Caco-2 (cell line): Measurements from ENCODE around the gene CMC4. TPM values are rescaled to one million over a fixed set of nuclear protein-coding genes. Genes with fewer than 3 reads are reported as not detected.

Source experiments
- BruUV-seq: library from RNA; stranded (reverse); fragments of 400-500 nt; replicated peaks from 2 replicates; lab custom pipeline; 2021; lab: Mats Ljungman, UMichigan
- CTCF ChIA-PET: fragments of 300-600 bp; sonication (Branson Sonifier 250); formaldehyde crosslinking; loops from one replicate; lab custom pipeline; 2022; ENCODE audit warnings: antibody characterized with exemption; lab: Charles Lee
- POLR2A ChIA-PET: fragments of 300-600 bp; sonication (Branson Sonifier 250); formaldehyde crosslinking; loops from one replicate; lab custom pipeline; 2022; ENCODE audit warnings: antibody characterized with exemption; lab: Charles Lee
- DNase-seq, 2 experiments: peaks; one replicate each; pipeline versions ENCODE4 v3.0.0 to v3.0.0-alpha.2; 2020 to 2022
- H3K27me3 ChIP-seq: replicated peaks from 2 replicates; pipeline ENCODE4 v1.6.0; 2011; ENCODE audit warnings: low read length; ENCODE audit not compliant: control insufficient read depth, insufficient read depth
- H3K36me3 ChIP-seq: 2 replicates; pipeline ENCODE4 v1.5.1; 2011; ENCODE audit warnings: low read length; ENCODE audit not compliant: control insufficient read depth, insufficient read depth
- H3K4me1 ChIP-seq: fragments of 250-450 bp; sonication (Bioruptor Pico); 2 replicates; pipeline ENCODE4 v1.5.1; 2020; ENCODE audit warnings: mild to moderate bottlenecking
- H3K4me3 ChIP-seq: 2 replicates; pipeline ENCODE4 v1.5.1; 2011; ENCODE audit warnings: low read depth, mild to moderate bottlenecking, control low read depth, low read length
- H3K9me3 ChIP-seq: fragments of 250-450 bp; sonication (Bioruptor Pico); 2 replicates; pipeline ENCODE4 v1.5.1; 2020; ENCODE audit warnings: mild to moderate bottlenecking, moderate library complexity
- H3K27ac Mint-ChIP-seq: one replicate; pipeline ENCODE4 v1.8.0; 2022; ENCODE audit warnings: mixed read lengths; ENCODE audit not compliant: unreplicated experiment
- H3K27me3 Mint-ChIP-seq: one replicate; pipeline ENCODE4 v1.8.0; 2022; ENCODE audit warnings: mixed read lengths; ENCODE audit not compliant: insufficient read depth, unreplicated experiment
- H3K36me3 Mint-ChIP-seq: one replicate; pipeline ENCODE4 v1.8.0; 2022; ENCODE audit warnings: mild to moderate bottlenecking, mixed read lengths; ENCODE audit not compliant: insufficient read depth, unreplicated experiment
- H3K4me1 Mint-ChIP-seq: one replicate; pipeline ENCODE4 v1.8.0; 2022; ENCODE audit warnings: low read depth, mixed read lengths; ENCODE audit not compliant: unreplicated experiment
- H3K4me3 Mint-ChIP-seq: one replicate; pipeline ENCODE4 v1.8.0; 2022; ENCODE audit warnings: mild to moderate bottlenecking, moderate library complexity, mixed read lengths; ENCODE audit not compliant: unreplicated experiment
- H3K9me3 Mint-ChIP-seq: one replicate; pipeline ENCODE4 v1.8.0; 2022; ENCODE audit warnings: mixed read lengths; ENCODE audit not compliant: unreplicated experiment
- intact Hi-C: fragments of 100-400 bp; cut with micrococcal nuclease; formaldehyde crosslinking; loops from one replicate; pipeline ENCODE4 v1.10.0; 2022; ENCODE audit not compliant: unreplicated experiment
- total RNA-seq: library from RNA; stranded (reverse); gene quantifications from 2 replicates; pipeline ENCODE4 v1.2.3, GENCODE V29; 2022
- TF ChIP-seq, protein P1 (sequence below), 2 experiments: fragments of 200-600 bp in 1 of 2; IDR thresholded peaks; 1 replicate in 1 of 2; 2 replicates in 1 of 2; pipeline versions ENCODE4 v1.5.1 to v1.8.0; 2011 to 2022; ENCODE audit warnings: antibody characterized with exemption in 1 of 2, control low read depth in 1 of 2, inconsistent platforms in 1 of 2, low read depth in 1 of 2, low read length in 1 of 2, mild to moderate bottlenecking in 1 of 2, moderate library complexity in 1 of 2; ENCODE audit not compliant: insufficient read depth in 1 of 2, severe bottlenecking in 1 of 2, unreplicated experiment in 1 of 2

The CMC4 gene
- total RNA-seq, 1 experiment from 2014 or later, result 1.7 TPM

DNA sequence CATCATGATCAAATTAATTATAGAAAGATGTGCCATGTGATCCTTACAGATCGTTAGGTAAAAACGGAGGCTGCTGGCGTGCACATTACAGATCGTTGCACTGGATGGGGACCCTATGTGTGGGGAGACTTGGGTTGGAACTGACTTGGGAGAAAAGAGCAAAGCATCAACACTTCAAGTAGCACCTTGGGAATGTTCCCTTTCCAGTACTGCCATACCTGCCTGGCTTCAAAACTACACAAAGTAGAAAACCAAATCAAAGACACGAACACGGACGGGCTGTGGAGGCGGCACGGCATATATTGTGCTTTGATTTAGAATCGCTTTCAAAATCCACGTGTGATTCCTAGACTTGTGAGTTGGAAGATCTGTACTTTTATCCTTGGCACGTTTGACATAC is 898 bp downstream of the CMC4 start:
- H3K36me3 ChIP-seq, result no peaks in the 10 kb centered on the region
- Mint-ChIP-seq H3K4me1 (peaks cover 7% of the 10 kb centered on the region), H3K27ac (peak overlapping the region; percentile 77), H3K27me3 (no peaks in the 10 kb centered on the region), H3K36me3 (peaks cover 19% of the 10 kb centered on the region), H3K9me3 (no peaks in the 10 kb centered on the region), H3K4me3 (peak overlapping the region; percentile 89)
- H3K4me3 ChIP-seq, result peak overlapping the region; percentile 55
- no peak for DNase-seq
- POLR2A ChIA-PET, result no interaction called here
- no peaks in the 10 kb centered on the region for H3K9me3 ChIP-seq
- peaks cover 6% of the 10 kb centered on the region; the same call in 1 of the 2 replicates for H3K4me1 ChIP-seq
- CTCF ChIA-PET, result no interaction called here
- intact Hi-C loops, result no loop called here
- no peaks in the 10 kb centered on the region for H3K27me3 ChIP-seq
- TSS peak; percentile 53 for BruUV-seq
- TF ChIP-seq, protein P1, sequence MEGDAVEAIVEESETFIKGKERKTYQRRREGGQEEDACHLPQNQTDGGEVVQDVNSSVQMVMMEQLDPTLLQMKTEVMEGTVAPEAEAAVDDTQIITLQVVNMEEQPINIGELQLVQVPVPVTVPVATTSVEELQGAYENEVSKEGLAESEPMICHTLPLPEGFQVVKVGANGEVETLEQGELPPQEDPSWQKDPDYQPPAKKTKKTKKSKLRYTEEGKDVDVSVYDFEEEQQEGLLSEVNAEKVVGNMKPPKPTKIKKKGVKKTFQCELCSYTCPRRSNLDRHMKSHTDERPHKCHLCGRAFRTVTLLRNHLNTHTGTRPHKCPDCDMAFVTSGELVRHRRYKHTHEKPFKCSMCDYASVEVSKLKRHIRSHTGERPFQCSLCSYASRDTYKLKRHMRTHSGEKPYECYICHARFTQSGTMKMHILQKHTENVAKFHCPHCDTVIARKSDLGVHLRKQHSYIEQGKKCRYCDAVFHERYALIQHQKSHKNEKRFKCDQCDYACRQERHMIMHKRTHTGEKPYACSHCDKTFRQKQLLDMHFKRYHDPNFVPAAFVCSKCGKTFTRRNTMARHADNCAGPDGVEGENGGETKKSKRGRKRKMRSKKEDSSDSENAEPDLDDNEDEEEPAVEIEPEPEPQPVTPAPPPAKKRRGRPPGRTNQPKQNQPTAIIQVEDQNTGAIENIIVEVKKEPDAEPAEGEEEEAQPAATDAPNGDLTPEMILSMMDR (IDR thresholded peaks at IDR 0.05; ENCODE audit: insufficient read depth in 1 of 2, low read depth in 1 of 2, low read length in 1 of 2, severe bottlenecking in 1 of 2, unreplicated experiment in 1 of 2), result no peak

DNA sequence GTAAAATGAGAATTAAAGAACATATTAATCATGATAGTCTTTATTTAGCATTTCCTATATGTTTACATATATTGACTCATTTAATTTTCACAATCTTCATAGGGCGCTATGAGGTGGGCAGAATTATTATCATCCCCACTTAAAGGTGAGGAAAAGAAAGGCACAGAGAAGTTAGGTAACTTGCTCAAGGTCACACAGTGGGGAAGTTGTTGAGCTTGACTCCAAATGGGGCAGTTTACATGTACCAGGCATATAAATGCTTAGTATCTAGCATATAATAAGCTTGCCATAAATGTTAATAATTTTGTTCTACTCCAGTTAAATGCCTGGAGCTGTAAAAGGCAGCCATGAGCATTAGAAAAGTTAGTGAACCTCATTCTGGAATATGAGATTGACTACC is 1.5 kb downstream of the CMC4 start:
- no TSS peak for BruUV-seq
- H3K4me1 ChIP-seq, result peaks cover 6% of the 10 kb centered on the region; the same call in 1 of the 2 replicates
- CTCF ChIA-PET, result interaction anchor here (0.8 kb wide), 1 partner anchor 77 kb away, joined by 3 read pairs; no protein-coding TSS in a partner anchor

DNA sequence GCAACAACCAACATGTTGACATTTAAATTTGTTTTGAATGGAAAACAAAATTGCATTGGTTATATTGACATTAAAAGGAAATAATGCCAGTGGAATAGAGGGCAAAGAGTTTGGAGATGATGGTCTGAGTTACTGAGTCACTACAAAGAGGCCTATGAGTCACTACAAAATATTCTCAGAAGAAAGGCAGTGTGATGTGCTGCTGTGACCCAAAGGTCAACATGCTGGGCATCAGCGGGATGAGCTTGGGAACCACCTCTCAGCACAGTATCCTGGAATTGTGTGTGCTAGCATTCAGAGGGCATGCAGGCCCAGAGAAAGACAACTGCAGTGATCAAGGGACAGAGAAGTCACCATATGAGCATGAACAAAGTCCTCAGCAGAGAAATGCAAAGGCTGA is 2.8 kb downstream of the CMC4 start:
- no TSS peak for BruUV-seq
- Mint-ChIP-seq H3K36me3 (peaks cover 6% of the 10 kb centered on the region), H3K9me3 (no peaks in the 10 kb centered on the region), H3K4me3 (no peak overlapping the region), H3K27ac (no peak overlapping the region), H3K4me1 (no peaks in the 10 kb centered on the region), H3K27me3 (no peaks in the 10 kb centered on the region)
- intact Hi-C loops, result no loop called here
- Histone ChIP-seq H3K36me3 (no peaks in the 10 kb centered on the region), H3K27me3 (no peaks in the 10 kb centered on the region), H3K9me3 (no peaks in the 10 kb centered on the region), H3K4me3 (no peak overlapping the region), H3K4me1 (peaks cover 6% of the 10 kb centered on the region; the same call in 1 of the 2 replicates)
- no peak for DNase-seq
- POLR2A ChIA-PET, result interaction anchor here (0.9 kb wide), 1 partner anchor 41 kb away, joined by 11 read pairs; the partner anchor contains the start of gene FUNDC2
- TF ChIP-seq, protein P1 (IDR thresholded peaks at IDR 0.05; ENCODE audit: insufficient read depth in 1 of 2, low read depth in 1 of 2, low read length in 1 of 2, severe bottlenecking in 1 of 2, unreplicated experiment in 1 of 2), result no peak
- CTCF ChIA-PET, result no interaction called here

More for the DNA sequence above, 1.5 kb downstream of the CMC4 start:
- TF ChIP-seq, protein P1 (IDR thresholded peaks at IDR 0.05; ENCODE audit: insufficient read depth in 1 of 2, low read depth in 1 of 2, low read length in 1 of 2, severe bottlenecking in 1 of 2, unreplicated experiment in 1 of 2), result no peak
- Mint-ChIP-seq H3K4me1 (peaks cover 7% of the 10 kb centered on the region), H3K36me3 (peaks cover 18% of the 10 kb centered on the region), H3K27ac (no peak overlapping the region), H3K4me3 (peak overlapping the region; percentile 89), H3K27me3 (no peaks in the 10 kb centered on the region), H3K9me3 (no peaks in the 10 kb centered on the region)
- Histone ChIP-seq H3K4me3 (no peak overlapping the region; the same call in 1 of the 2 replicates), H3K9me3 (no peaks in the 10 kb centered on the region), H3K36me3 (no peaks in the 10 kb centered on the region), H3K27me3 (no peaks in the 10 kb centered on the region)
- intact Hi-C loops, result no loop called here
- DNase-seq, result no peak
- POLR2A ChIA-PET, result no interaction called here
